HCT116 (cell line): Measurements from ENCODE around the gene FAM228A.

Source experiments
- EZH2 ChIP-seq: fragments of 200-600 bp; sonication (generic); IDR thresholded peaks from 2 replicates; pipeline ENCODE4 v1.6.1; 2017; ENCODE audit warnings: antibody characterized with exemption, mixed run types
- JUND ChIP-seq: IDR thresholded peaks from 2 replicates; pipeline ENCODE4 v1.6.1; 2012
- POLR2A ChIP-seq: IDR thresholded peaks from 2 replicates; pipeline ENCODE4 v1.7.0; 2011; ENCODE audit warnings: borderline replicate concordance; ENCODE audit not compliant: insufficient read depth, insufficient read length; ENCODE audit errors: extremely low read depth
- SIN3A ChIP-seq: IDR thresholded peaks from 2 replicates; pipeline ENCODE4 v1.6.1; 2012; ENCODE audit warnings: low read depth
- SRF ChIP-seq: IDR thresholded peaks from 2 replicates; pipeline ENCODE4 v1.6.1; 2012; ENCODE audit warnings: low read depth
- TCF7L2 ChIP-seq: IDR thresholded peaks from 2 replicates; pipeline ENCODE4 v1.7.0; 2011; ENCODE audit warnings: borderline replicate concordance, inconsistent platforms; ENCODE audit not compliant: insufficient read depth, insufficient read length; ENCODE audit errors: extremely low read depth
- YY1 ChIP-seq: IDR thresholded peaks from 2 replicates; pipeline ENCODE4 v1.6.1; 2011; ENCODE audit warnings: low read length, low read depth, moderate library complexity, mild to moderate bottlenecking; ENCODE audit not compliant: insufficient replicate concordance; ENCODE audit errors: extremely low read depth
- TF ChIP-seq, protein P1 (sequence below), 3 experiments: fragments of 200-600 bp in 1 of 3; sonication (generic) in 1 of 3; IDR thresholded peaks in 2 of 3; conservative IDR thresholded peaks in 1 of 3; 2 replicates each; pipeline ENCODE4 v1.5.1; 2012 to 2017; ENCODE audit warnings: low read depth in 2 of 3, low read length in 2 of 3, antibody characterized with exemption in 1 of 3, borderline replicate concordance in 1 of 3, control low read depth in 1 of 3, mild to moderate bottlenecking in 1 of 3, mixed read lengths in 1 of 3, mixed run types in 1 of 3, moderate library complexity in 1 of 3; ENCODE audit not compliant: insufficient read depth in 1 of 3
- TF ChIP-seq, protein P2 (sequence below): IDR thresholded peaks from 2 replicates; pipeline ENCODE4 v1.6.1; 2012; ENCODE audit warnings: low read depth
- TF ChIP-seq, protein P3 (sequence below): IDR thresholded peaks from 2 replicates; pipeline ENCODE4 v1.6.1; 2012
- TF ChIP-seq, protein P4 (sequence below): IDR thresholded peaks from 2 replicates; pipeline ENCODE4 v1.6.1; 2012
- TF ChIP-seq, protein P5 (sequence below): IDR thresholded peaks from 2 replicates; pipeline ENCODE4 v1.6.1; 2011; ENCODE audit warnings: mild to moderate bottlenecking, low read length, moderate library complexity; ENCODE audit not compliant: insufficient replicate concordance; ENCODE audit errors: extremely low read depth

DNA sequence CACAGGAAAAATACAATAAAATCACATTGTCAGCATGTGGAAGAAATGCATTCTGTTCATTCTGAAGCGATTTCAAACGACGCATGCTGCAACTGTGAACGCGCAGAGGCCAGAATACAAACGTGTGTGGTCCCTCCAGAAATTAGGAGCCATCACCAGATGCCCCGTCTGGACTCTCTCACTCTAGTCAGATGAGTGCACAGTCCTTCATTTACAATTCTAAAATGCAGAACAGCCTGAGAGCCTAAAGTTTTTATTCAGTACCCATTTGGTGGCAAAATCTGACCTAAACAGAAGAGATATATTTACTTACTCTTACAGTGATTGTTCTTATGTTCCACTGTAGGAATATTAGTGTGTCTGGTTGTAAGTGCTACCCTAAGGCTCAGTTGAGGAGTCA, 36.6 kb downstream of the FAM228A start:
- TF ChIP-seq, protein P1, sequence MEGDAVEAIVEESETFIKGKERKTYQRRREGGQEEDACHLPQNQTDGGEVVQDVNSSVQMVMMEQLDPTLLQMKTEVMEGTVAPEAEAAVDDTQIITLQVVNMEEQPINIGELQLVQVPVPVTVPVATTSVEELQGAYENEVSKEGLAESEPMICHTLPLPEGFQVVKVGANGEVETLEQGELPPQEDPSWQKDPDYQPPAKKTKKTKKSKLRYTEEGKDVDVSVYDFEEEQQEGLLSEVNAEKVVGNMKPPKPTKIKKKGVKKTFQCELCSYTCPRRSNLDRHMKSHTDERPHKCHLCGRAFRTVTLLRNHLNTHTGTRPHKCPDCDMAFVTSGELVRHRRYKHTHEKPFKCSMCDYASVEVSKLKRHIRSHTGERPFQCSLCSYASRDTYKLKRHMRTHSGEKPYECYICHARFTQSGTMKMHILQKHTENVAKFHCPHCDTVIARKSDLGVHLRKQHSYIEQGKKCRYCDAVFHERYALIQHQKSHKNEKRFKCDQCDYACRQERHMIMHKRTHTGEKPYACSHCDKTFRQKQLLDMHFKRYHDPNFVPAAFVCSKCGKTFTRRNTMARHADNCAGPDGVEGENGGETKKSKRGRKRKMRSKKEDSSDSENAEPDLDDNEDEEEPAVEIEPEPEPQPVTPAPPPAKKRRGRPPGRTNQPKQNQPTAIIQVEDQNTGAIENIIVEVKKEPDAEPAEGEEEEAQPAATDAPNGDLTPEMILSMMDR (IDR thresholded peaks at IDR 0.05 in 2 of 3, conservative IDR thresholded peaks at IDR 0.05 in 1 of 3; ENCODE audit: borderline replicate concordance in 1 of 3, insufficient read depth in 1 of 3, low read depth in 2 of 3, low read length in 2 of 3): no peak
- TF ChIP-seq JUND (no peak), POLR2A (no peak), EZH2 (no peak), YY1 (no peak), SIN3A (no peak), TCF7L2 (no peak), SRF (no peak)
- TF ChIP-seq, protein P2, sequence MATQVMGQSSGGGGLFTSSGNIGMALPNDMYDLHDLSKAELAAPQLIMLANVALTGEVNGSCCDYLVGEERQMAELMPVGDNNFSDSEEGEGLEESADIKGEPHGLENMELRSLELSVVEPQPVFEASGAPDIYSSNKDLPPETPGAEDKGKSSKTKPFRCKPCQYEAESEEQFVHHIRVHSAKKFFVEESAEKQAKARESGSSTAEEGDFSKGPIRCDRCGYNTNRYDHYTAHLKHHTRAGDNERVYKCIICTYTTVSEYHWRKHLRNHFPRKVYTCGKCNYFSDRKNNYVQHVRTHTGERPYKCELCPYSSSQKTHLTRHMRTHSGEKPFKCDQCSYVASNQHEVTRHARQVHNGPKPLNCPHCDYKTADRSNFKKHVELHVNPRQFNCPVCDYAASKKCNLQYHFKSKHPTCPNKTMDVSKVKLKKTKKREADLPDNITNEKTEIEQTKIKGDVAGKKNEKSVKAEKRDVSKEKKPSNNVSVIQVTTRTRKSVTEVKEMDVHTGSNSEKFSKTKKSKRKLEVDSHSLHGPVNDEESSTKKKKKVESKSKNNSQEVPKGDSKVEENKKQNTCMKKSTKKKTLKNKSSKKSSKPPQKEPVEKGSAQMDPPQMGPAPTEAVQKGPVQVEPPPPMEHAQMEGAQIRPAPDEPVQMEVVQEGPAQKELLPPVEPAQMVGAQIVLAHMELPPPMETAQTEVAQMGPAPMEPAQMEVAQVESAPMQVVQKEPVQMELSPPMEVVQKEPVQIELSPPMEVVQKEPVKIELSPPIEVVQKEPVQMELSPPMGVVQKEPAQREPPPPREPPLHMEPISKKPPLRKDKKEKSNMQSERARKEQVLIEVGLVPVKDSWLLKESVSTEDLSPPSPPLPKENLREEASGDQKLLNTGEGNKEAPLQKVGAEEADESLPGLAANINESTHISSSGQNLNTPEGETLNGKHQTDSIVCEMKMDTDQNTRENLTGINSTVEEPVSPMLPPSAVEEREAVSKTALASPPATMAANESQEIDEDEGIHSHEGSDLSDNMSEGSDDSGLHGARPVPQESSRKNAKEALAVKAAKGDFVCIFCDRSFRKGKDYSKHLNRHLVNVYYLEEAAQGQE: no peak
- TF ChIP-seq, protein P3, sequence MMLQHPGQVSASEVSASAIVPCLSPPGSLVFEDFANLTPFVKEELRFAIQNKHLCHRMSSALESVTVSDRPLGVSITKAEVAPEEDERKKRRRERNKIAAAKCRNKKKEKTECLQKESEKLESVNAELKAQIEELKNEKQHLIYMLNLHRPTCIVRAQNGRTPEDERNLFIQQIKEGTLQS: no peak
- TF ChIP-seq, protein P4, sequence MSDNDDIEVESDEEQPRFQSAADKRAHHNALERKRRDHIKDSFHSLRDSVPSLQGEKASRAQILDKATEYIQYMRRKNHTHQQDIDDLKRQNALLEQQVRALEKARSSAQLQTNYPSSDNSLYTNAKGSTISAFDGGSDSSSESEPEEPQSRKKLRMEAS: no peak
- TF ChIP-seq, protein P5, sequence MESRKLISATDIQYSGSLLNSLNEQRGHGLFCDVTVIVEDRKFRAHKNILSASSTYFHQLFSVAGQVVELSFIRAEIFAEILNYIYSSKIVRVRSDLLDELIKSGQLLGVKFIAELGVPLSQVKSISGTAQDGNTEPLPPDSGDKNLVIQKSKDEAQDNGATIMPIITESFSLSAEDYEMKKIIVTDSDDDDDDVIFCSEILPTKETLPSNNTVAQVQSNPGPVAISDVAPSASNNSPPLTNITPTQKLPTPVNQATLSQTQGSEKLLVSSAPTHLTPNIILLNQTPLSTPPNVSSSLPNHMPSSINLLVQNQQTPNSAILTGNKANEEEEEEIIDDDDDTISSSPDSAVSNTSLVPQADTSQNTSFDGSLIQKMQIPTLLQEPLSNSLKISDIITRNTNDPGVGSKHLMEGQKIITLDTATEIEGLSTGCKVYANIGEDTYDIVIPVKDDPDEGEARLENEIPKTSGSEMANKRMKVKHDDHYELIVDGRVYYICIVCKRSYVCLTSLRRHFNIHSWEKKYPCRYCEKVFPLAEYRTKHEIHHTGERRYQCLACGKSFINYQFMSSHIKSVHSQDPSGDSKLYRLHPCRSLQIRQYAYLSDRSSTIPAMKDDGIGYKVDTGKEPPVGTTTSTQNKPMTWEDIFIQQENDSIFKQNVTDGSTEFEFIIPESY: no peak
